Measurements from ENCODE around the gene WDR43. TPM values are rescaled to one million over a fixed set of nuclear protein-coding genes. Genes with fewer than 3 reads are reported as not detected.

The WDR43 gene
- total RNA-seq, 6 donors from 2014 or later: 20.4 to 54.7 (median 33.7) TPM

DNA sequence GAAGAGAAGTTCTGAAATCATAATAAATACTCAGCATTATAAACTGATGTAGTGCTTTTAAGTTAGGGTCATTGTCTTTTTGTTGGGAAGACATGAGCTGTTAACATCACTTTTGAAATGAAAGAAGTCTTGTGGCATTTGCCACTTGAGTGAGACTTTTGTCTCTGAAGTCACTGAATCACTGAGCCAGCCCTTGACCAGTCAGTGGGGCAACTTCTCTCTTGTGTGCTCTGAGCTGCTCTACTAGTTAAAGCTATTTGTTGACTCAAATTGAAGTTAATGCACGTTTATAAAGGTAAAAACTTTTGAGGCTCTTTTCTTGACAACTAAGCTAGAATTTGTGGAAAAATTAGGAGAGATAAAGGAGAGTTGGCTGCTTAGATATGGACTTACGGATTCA is 6.7 kb downstream of the WDR43 start:
- Histone ChIP-seq H3K9me3 (no peaks in the 10 kb centered on the region), H3K4me1 (peaks cover 10 to 34% (median 27%) of the 10 kb centered on the region in 4 donors), H3K27me3 (no peaks in the 10 kb centered on the region), H3K27ac (no peak overlapping the region), H3K36me3 (peaks cover 0 to 25% (median 6%) of the 10 kb centered on the region in 4 donors), H3K4me3 (no peak overlapping the region)
- no peak for ATAC-seq (ENCODE audit: low FRiP score in 2 of 2)
- WGBS, 2 donors: 66 to 69% methylated on average over 2 of the region's 2 CpGs
- TF ChIP-seq POLR2A (IDR thresholded peaks at IDR 0.05) (no peak), EP300 (IDR thresholded peaks at IDR 0.05) (no peak), CTCF (IDR thresholded peaks at IDR 0.05) (no peak), POLR2AphosphoS5 (IDR thresholded peaks at IDR 0.05) (no peak)
- no peak for DNase-seq

- DNase-seq: no peak
- ATAC-seq (ENCODE audit: low FRiP score in 2 of 2): no peak
- Histone ChIP-seq H3K9me3 (no peaks in the 10 kb centered on the region), H3K4me3 (no peak overlapping the region), H3K27ac (no peak overlapping the region), H3K4me1 (peaks cover 6 to 27% (median 21%) of the 10 kb centered on the region in 4 donors), H3K36me3 (peaks cover 2 to 32% (median 11%) of the 10 kb centered on the region in 4 donors), H3K27me3 (no peaks in the 10 kb centered on the region)
- TF ChIP-seq POLR2A (IDR thresholded peaks at IDR 0.05) (no peak), POLR2AphosphoS5 (IDR thresholded peaks at IDR 0.05) (no peak)
- WGBS, 2 donors: 81 to 91% methylated on average over 1 of the region's 1 CpG
Measured at GRCh38 chr2:28901841-28902240, 7.4 kb downstream of the WDR43 start.

DNA sequence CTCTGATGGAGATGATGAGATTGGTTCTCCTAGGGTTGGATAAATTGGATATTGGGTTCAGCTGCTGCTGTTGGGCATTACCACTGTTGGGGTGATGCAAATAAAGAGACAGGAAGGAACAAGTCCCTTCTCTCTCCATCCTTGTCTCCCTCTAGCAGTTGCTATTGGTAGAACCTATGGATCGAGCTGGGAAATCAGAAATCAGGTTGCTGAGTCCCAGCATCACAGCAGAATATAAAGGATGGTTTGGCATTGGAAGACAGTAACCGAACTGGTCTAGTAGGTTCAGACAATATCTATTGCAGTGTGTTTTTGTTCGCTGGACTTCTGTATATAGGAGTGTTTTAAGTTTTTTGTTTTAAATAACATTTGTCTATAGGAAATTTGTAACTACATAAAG is 8.1 kb downstream of the WDR43 start:
- 89 to 96% methylated on average over 3 of the region's 3 CpGs for WGBS, 2 donors
- Histone ChIP-seq H3K27ac (no peak overlapping the region), H3K4me3 (no peak overlapping the region), H3K9me3 (no peaks in the 10 kb centered on the region), H3K4me1 (peaks cover 3 to 22% (median 17%) of the 10 kb centered on the region in 4 donors), H3K36me3 (peaks cover 2 to 39% (median 16%) of the 10 kb centered on the region in 4 donors), H3K27me3 (no peaks in the 10 kb centered on the region)
- ATAC-seq (ENCODE audit: low FRiP score in 2 of 2): no peak
- DNase-seq: no peak
- TF ChIP-seq POLR2A (IDR thresholded peaks at IDR 0.05) (no peak), EP300 (IDR thresholded peaks at IDR 0.05) (no peak), CTCF (IDR thresholded peaks at IDR 0.05) (no peak), POLR2AphosphoS5 (IDR thresholded peaks at IDR 0.05) (no peak)

DNA sequence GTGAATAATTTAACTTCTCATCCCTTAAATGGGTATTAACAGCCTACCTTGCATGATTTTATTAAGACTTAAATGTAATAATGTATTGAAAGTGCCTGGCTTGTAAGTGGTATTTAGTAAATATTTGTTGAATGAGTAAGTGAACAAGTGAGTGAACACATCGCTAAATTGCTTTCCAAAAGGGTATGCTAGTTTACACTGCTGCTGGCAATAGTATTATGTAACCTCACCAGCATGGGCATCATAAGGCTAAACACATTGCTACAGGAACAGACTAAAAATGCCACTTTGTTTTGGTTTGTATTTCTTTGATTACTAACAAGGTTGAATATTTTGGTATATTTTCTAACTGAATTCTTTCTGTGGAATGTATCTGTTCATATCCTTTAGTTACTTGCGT is 9.8 kb downstream of the WDR43 start:
- 67 to 80% methylated on average over 2 of the region's 2 CpGs for WGBS, 2 donors
- Histone ChIP-seq H3K27ac (no peak overlapping the region), H3K4me1 (peaks cover 0 to 15% (median 11%) of the 10 kb centered on the region in 4 donors), H3K27me3 (no peaks in the 10 kb centered on the region), H3K9me3 (no peaks in the 10 kb centered on the region), H3K4me3 (no peak overlapping the region), H3K36me3 (peaks cover 2 to 56% (median 24%) of the 10 kb centered on the region in 4 donors)
- ATAC-seq (ENCODE audit: low FRiP score in 2 of 2): no peak
- DNase-seq: no peak
- no peak for TF ChIP-seq POLR2AphosphoS5 (IDR thresholded peaks at IDR 0.05)
- no peak for TF ChIP-seq EP300 (IDR thresholded peaks at IDR 0.05)
- TF ChIP-seq POLR2A (IDR thresholded peaks at IDR 0.05): no peak
- no peak for TF ChIP-seq CTCF (IDR thresholded peaks at IDR 0.05)

GRCh38 chr2:28904802-28905457 is 10.5 kb downstream of the WDR43 start:
- no peak for DNase-seq
- Histone ChIP-seq H3K4me3 (no peak overlapping the region), H3K36me3 (peaks cover 2 to 62% (median 30%) of the 10 kb centered on the region in 4 donors), H3K27ac (no peak overlapping the region), H3K9me3 (no peaks in the 10 kb centered on the region), H3K4me1 (peaks cover 0 to 12% (median 11%) of the 10 kb centered on the region in 4 donors), H3K27me3 (no peaks in the 10 kb centered on the region)
- TF ChIP-seq POLR2A (IDR thresholded peaks at IDR 0.05) (no peak), POLR2AphosphoS5 (IDR thresholded peaks at IDR 0.05) (no peak), EP300 (IDR thresholded peaks at IDR 0.05) (no peak), CTCF (IDR thresholded peaks at IDR 0.05) (no peak)
- ATAC-seq (ENCODE audit: low FRiP score in 2 of 2): no peak
- 40 to 43% methylated on average over 2 of the region's 2 CpGs for whole genome bisulfite sequencing, 2 donors
